GM21576 (cell line): Measurements from ENCODE around the gene FKBP15.
A peak's percentile ranks its signal among the peaks of the same experiment; 100 is the strongest.
"Not testable (repeated sequence)": the region's sequence is repeated elsewhere in the genome, so short reads cannot be mapped to it uniquely, and the experiment has no call there.

Experiments used
- ATAC-seq: cut with Tn5 transposase; IDR thresholded peaks from one replicate; pipeline ENCODE4 v1.9.1; 2021; ENCODE audit warnings: mild to moderate bottlenecking, moderate library complexity; ENCODE audit not compliant: unreplicated experiment

Gene FKBP15

DNA sequence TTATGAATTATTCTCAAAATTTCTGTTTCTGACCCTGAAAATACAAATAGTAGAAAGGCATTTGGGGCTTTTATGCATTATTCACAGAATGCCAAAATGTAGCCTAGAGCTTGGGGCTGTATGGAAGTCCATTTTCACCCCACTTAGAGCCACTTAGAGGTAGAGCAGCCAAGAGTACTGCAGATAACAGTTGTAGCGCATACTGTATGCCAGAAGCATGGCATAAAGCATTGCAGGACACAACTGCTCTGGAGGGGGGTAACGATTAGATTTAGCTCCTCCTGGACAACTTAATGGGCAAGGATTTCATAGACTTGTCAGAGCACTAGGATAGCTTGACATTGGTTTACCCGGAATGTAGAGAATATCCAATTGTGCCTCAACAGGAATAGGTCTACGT lies 15.9 kb upstream of the FKBP15 start:
- ATAC-seq = no peak

DNA sequence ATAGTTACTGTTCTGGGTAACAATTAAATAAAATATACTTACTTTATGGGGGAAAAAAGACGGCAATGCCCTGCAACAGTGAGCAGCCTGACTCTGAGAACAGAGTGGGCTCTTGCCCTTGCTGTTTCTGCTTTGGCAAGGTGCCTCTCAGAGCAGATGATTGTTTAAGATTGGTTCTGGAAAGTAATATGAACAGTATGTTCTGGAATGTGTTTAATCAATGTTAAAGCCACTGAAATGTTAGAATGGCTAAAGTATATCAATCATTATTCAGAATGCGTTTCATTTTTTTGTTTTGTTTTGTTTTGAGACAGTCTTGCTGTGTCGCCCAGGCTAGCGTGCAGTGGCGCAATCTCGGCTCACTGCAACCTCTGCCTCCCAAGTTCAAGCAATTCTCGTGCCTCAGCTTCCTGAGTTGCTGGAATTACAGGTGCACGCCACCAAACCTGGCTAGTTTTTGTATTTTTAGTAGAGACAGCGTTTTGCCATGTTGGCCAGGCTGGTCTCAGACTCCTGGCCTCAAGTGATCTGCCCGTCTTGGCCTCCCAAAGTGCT lies 14.7 kb upstream of the FKBP15 start:
- ATAC-seq = not testable (repeated sequence)

DNA sequence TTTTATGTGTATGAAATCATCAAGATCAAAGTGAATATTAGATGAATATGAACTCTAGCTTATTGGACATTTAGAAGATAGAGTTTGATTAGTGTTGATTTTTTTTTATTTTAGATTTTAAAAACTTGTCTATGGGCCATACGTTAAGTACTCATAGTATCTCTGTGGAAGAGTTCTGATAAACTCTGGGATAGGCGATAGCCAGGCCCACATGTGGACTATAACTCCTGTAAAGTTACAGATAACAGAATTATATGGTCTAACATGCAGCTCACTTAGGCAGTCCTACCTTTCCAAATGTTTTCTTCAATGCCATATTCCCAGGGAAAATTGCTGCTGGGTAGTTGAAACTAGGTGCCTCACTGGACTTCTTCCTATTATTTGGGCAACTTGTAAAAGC lies 10.6 kb upstream of the FKBP15 start:
- no peak for ATAC-seq

DNA sequence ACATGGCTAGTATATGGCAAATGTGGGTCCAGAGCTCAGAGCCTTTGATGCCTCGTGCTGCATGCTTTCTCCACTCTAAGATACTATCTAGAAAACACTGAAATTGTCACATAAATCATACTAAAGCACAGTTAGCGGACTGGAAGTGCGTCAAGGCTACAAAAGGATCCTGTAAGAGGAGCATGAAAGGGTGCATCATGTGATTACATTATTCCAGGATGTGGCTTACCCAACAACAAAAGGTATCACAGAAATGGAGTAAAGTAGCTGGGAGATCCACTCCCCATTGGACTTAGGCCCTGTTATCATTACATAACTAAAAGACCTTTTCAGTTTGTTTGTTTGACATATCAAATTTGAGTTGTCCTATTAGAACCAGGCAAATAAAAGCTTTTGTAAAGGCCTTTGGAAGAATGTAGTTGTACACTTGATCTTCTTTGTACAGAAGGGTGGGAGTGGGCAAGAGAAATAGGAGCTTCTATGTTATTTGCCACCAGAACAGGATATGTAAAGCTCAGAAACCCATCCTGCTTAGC lies 7.1 kb upstream of the FKBP15 start:
- ATAC-seq = no peak

DNA sequence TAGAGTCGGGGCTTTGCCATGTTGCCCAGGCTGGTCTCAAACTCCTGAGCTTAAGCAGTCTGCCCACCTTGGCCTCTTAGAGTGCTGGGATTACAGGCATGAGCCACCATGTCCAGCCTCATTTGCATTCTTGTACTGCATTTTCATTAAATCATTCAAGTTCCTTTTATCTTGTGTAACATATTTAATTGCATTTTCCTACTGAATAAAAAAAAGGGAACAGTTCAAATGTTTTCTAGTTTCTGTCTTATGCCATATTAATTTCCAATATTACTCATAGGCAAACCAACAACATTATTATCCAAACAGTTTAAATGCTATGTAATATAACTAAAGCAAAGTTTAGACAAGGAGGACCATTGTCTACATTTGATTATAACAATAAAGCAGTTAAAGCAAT lies 6.4 kb upstream of the FKBP15 start:
- no peak for ATAC-seq

DNA sequence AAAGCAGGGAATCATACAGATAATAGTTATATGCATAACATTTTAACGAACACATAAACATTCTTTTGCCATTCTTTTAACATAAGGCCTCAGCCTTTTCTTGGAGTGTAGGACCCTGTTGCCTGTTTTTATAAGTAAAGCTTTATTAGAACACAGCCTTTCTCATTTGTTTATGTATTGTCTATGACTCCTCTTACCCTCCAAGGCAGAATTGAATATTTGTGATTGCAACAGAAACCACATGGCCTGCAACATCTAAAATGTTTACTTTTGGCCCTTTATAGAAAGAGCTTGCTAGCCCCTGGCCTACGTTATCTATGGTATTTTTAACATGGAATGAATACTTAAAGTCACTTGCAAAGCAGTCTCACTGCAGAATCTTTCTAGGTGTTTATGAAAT lies 2.9 kb upstream of the FKBP15 start:
- no peak for ATAC-seq

DNA sequence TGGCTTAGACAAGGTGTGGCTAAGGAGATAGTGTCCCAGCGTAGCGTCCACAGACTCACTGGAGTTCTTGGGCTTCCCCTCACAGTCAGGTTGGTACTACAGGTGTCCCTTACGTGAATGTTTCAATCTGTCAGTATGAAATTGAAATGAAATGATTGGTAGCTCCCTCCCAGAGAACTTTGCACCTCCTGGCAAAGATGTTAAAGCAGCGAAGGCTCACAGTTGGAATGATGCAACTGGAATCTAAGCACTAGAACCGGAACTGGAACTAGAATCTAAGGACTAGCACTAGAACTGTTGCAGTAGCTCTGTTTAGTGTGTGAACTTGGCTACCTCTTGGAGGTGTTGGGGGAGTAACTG lies 1.4 kb upstream of the FKBP15 start:
- ATAC-seq = no peak

DNA sequence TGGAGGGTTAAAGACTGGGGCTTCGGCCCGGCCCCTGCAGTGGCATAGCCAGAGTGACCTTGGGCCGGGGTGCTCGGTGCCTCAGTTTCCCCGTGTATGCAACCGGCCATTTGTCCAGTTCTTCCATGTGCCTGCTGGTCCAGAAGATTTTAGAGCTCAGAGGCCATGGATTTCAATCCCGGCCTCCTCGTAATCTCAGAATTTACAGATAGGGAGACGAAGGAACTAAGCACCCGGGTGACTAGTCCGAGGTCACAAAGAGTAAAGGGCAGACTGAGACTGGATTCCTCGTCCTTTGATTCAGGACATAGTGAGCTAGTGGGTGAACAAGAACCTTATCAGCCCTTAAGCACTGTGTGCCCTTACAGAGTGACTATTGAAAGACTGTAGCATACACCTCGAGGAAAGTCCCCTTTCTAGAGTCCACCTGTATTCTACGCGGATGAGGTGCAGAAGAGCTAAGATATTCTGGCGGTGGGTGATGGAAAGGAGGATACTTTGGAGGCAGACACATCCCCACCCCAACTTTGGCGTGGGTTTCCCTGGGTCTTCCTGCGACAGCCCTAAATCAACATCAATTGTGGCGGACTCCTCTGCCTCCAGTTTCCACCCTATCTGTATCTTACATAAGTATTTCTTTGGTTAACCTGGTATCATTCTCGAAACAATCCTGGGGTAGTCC lies 864 bp upstream of the FKBP15 start:
- ATAC-seq = no peak

DNA sequence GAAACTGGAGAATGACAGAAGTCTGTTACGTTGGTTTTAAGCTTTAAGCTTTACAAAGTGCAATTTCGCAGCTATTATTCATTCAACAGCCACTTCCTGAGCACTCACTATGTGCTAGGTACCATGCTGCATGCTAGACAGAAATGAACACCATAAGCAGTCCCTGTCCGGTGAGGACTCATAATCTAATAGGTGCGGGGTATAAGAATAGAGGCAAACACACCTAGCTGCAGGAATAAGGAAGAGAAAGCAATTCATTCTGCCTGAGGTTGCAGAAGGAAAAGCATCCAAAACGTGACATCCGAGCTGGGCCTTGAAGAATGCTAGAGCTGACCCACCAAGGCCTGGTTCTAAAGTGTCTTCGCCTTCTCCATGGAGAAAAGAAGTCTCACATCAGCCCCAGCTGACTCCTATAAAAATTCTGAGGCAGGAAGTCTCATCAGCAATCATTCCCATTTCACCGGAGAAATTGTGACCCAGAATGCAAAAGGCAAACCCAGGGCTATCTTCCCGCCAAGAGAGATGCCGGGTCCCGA lies 542 bp downstream of the FKBP15 start:
- ATAC-seq = no peak

DNA sequence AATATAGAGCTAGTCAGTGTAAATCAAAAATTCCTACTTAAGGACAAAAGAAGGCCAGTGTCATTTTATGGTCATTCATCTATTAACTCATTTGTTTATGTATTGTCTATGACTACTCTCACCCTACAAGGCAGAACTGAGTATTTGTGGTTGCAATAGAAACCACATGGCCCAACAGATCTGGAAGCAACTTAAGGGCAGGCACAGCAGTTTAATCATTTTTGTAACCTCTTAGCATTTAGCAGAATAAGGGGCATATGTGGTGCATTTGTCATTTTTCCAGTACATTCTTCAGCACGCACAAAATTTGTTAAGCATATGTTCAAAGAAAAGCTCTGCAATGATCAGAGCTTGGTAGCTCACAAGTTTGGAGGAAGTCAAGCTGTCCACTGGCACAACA lies 1.1 kb downstream of the FKBP15 start:
- peak; percentile 58 for ATAC-seq

DNA sequence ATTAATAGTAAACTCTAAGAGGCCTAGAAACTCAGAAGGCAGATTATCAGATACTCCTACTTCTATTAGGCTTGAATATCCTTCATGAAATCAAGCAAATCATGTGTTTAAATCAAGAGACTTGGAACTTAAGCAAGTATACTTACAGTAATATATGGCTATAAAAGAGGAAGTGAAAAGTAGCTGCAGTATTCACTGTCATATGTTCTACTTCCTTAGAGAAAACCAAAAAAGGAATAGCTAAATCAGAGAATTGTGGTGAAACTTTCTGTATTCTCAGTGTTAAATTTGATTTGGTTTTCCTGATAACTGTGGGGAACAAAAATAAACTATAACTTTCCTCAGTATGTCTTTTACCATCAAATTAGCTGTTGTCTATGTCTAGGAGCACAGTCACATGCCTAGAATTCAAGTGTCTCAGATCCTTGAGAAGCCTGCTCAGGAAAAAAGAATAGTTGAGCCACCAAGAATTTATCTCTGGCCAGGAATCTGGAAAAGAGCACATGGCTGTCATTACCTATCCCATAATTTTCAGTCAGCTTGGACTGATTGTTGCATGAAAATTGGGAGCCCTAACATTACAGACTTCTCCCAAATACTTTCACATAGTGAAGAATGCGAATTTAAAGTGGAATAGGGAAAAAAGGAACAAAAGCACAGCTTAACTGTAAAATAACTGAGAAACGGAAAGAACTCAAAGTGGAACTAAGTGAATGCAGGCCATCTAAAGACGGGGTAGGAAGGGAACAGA lies 1.7 kb downstream of the FKBP15 start:
- peak; percentile 36 for ATAC-seq

DNA sequence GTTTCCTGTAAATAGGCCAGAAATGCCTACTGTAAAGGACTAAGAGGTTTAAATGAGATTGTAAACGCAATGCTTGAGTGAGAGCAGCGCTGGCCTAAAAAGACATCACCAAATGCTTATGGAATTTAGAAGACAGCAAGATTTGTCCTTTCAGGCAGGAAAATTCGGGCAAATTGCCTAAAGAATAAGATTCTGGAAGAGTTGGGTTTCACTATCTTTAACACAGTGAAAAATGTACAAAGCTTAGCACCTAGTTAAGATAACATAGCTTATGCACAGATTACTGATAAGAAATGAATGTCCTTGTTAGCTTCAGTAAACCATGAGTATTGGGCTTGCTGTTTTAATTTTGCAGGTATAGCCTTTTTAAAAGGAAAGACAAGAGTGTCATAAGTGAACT lies 4.7 kb downstream of the FKBP15 start:
- ATAC-seq = no peak

DNA sequence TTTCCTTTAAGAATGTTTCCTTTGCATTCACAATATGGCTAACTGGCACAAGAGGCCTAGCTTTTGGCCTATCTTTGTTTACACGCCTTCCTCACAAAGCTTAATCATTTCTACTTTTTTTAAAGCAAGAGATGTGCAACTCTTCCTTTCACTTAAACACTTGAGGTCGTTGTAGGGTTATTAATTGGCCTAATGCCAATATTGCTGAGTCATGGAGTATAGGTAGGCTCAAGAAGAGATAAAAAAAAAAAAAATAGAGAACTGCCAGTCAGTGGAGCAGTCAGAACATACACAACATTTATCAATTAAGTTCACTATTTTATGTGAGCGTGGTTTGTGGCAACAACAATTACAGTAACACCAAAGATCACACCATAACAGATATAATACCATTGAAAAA lies 5.9 kb downstream of the FKBP15 start:
- ATAC-seq = no peak

DNA sequence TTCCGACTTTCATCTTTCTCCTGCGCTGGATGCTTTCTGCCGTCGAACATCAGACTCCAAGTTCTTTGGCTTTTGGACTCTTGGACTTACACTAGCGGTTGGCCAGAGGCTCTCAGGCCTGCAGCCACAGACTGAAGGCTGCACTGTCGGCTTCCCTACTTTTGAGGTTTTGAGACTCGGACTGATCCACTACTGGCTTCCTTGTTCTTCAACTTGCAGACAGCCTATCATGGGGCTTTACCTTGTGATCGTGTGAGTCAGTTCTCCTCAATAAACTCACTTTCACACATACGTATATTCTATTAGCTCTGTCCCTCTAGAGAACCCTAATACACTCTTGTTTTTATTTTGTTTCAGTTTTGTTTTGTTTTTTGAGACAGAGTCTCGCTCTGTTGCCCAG lies 10.3 kb downstream of the FKBP15 start:
- no peak for ATAC-seq

DNA sequence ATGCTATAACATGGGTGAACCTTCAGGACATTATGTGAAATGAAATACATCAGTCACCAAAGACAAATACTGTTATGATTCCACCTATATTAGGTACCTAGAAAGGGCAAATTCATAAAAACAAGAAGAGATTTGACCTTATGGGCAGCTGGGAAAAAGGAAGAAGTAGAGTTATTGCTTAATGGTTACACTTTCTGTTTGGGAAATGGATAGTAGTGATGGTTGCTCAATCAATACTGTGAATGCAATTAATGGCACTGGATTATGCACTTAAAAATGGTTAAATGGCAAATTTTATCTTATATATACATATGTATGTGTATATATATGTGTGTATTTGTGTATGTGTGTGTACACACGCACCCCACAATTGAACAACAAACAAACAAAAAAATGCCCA lies 15.2 kb downstream of the FKBP15 start:
- ATAC-seq = no peak

DNA sequence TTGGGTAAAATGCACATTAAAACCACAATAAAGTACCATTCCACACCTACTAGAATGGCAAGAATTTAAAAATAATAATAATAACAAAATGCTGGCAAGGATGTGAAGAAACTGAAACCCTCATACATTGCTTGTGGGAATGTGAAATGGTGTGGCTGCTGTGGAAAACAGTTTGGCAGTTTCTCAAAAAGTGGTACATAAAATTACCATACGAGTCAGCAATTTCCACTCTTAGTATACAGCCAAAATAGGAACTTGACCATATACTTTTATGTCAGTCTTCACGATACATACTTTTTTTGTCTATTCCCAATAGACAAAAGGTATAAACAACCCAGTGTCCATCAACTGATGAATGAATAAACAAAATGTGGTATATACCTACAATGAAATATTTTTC lies 15.6 kb downstream of the FKBP15 start:
- no peak for ATAC-seq

DNA sequence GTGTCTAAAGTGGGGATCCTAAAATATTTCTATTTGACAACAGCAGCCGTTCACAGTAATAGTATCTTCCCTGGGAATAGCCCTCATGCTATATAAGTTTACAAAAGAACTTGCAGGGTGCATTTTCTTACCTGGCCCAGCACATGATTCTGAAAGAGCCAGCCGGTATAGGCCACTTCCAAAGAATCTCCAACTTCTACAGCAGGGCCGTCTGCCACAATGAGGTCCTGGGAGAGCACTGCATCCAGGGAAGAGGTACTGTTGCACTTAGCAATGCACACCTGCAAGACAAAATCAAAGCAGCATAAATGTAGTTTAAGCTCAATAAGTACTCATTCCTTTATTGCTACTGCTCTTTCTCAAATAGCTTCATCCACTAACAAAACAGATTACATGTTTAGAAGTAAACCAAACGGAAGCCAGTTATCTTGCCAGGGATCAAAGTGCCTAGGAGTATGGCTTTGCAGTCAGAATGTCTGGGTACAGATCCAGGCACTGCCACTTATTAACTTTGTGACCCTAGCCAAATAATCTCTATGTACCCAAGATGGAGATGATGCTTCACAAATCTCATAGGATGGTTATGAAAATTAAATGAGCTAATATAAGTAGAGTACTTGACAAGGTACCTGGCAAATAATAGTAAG lies 21.3 kb downstream of the FKBP15 start:
- no peak for ATAC-seq

DNA sequence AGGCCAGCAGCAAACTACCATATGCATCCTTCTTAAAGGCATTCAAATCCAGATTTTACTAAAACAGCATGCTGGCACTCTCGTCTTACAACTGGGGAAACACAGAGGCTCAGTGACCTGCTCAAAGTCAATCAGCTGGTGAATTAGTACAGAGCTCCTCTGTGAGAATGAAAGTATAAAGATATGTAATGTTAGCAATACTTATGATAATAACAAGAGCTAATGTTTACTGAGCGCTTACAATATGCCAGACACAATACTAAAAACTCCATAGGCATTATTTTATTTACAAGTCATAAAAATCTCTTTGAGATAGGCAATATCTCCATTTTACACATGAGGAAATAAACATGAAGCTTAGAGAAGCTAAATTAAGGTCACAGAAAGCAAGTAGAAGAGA lies 28.6 kb downstream of the FKBP15 start:
- no peak for ATAC-seq

DNA sequence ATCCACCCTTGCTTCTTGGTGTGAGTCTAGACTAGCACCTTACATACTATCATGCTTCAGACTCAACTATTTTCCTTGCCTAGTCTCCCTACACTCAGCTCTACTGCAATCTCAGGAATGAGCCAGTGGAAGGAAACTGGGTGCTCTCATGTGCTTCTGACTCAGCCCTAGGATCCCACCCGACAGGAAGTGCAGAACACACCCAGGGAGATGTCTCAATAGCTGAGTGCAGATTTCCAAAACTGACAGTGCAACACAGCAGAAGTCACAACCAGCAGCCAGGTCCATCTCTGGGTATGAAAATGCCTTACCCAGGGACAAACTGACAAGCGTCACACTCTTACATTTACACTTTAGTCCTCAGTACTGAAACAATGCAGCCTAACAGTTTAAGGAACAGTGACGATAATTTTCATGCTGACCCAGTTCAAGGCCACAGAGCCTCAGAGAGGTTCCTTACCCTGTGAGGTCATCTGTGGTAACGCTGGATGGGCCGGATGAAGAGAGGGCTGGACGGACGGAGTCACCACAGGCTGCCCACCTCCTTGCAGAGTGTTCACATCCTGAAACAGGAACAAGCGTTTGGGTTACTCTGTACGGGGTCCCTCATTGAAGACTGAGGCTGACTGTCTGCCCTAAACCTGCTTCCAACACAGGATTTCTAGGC lies 33.0 kb downstream of the FKBP15 start:
- ATAC-seq = no peak

DNA sequence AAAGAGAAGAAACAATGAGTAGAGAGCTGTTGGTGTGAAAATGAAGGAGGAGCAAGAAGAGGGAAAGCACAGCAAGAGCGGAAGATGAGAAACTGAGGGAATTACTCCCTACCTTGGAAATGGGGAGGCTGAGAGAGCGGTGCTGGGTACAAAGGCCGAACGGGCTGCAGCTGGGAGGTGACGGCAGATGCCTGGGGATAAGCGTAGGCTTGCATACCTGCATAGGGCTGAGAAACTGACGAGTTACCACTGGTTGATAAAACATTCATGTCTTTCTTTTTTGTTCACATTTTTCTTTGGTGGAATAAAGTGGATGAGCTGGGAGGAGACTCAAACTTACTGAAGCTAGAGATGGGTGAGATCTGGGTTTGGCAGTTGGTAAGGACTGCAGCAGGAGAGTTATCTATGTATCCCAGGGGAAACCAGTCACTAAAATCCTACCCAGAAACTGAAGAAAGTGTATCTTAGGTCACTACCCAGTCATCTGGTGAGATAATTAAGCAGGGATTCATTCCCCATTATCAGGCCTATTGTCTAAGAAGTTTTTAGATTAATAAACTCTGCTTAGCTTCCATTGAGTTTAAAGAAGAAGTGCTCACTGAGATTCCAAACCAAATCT lies 34.8 kb downstream of the FKBP15 start:
- no peak for ATAC-seq

DNA sequence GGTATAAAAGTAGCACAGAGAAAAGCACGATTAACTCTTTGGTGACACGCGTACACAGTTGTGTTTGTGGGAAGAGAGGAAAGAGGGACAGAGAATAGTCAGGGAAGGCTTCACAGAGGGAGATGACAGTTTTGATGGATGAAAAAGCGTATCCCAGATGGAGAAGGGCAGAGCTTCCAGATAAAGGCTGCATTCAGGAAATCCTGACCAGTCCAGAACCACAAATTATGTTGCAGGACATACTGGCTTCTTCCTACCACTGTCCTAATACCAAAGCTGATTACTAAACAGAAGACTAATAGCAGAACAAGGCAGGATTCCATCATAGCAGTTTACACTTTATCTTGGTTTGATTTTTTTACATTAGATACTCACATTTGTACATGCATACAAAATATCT lies 35.8 kb downstream of the FKBP15 start:
- no peak for ATAC-seq
